Gastrocnemius medialis (tissue), 4 donors: ENCODE measurements around the gene PCDH17.

Experiments used
- CTCF ChIP-seq, 5 experiments: fragments of 450-650 bp in 3 of 5; fragments of 200-600 bp in 2 of 5; sonication (generic) in 2 of 5; IDR thresholded peaks in 4 of 5; conservative IDR thresholded peaks in 1 of 5; 1 replicate in 4 of 5; 2 replicates in 1 of 5; pipeline ENCODE4 v1.5.1; 2016 to 2019; ENCODE audit warnings: antibody characterized with exemption in 5 of 5, mild to moderate bottlenecking in 3 of 5, moderate library complexity in 3 of 5
- POLR2A ChIP-seq, 2 donors: fragments of 450-650 bp; IDR thresholded peaks; one replicate each; pipeline ENCODE4 v1.6.1; 2017; ENCODE audit warnings: antibody characterized with exemption in 2 of 2, mild to moderate bottlenecking in 2 of 2, moderate library complexity in 2 of 2

- TF ChIP-seq POLR2A (IDR thresholded peaks at IDR 0.05) = no peak
- no peak for TF ChIP-seq CTCF (IDR thresholded peaks at IDR 0.05 in 4 of 5, conservative IDR thresholded peaks at IDR 0.05 in 1 of 5)
These were observed 2.1 kb upstream of the PCDH17 start for GRCh38 chr13:57629391-57629804.
